Dermis blood vessel endothelial cell (primary cell): ENCODE results near the gene BRMS1L. TPM values are rescaled to one million over a fixed set of nuclear protein-coding genes. Genes with fewer than 3 reads are reported as not detected.

Experiments used
- DNase-seq: peaks from one replicate; pipeline ENCODE4 v3.0.0; 2010
- total RNA-seq: library from RNA; depleted of rRNA; stranded (reverse); fragments of >200 nt; gene quantifications from 2 replicates; pipeline ENCODE4 v1.2.3, GENCODE V29; 2014

Gene BRMS1L
- total RNA-seq, 1 donor from 2014 or later, result 2.9 TPM

- peak; percentile 52 for DNase-seq
Measured at GRCh38 chr14:35867280-35867629, 41.1 kb downstream of the BRMS1L start.

GRCh38 chr14:35875296-35875695 is 49.2 kb downstream of the BRMS1L start:
- DNase-seq, result no peak

DNA sequence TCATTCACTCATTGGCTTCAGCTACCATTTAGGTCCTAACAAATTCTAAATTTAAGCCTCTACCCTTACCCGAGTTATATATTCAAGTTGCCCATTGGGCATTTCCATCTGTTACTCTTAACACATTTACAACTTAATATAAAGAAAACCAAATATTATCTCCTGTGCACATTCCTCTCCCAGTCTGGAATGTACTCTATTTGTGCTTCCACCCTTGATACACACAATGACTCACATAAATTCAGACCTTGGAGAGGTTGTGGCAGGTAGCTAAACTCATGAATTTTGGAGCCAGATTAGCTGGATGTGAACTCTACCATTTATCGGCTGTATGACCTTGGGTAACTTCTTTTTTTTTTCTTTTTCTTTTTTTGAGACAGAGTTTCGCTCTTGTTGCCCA is 51.1 kb downstream of the BRMS1L start:
- no peak for DNase-seq

- peak; percentile 88 for DNase-seq
Measured at GRCh38 chr14:35878272-35879150, 52.4 kb downstream of the BRMS1L start.

GRCh38 chr14:35879151-35879648 is 53.1 kb downstream of the BRMS1L start:
- peak; percentile 5 for DNase-seq

GRCh38 chr14:35879654-35880249 is 53.6 kb downstream of the BRMS1L start:
- peak; percentile 55 for DNase-seq

DNA sequence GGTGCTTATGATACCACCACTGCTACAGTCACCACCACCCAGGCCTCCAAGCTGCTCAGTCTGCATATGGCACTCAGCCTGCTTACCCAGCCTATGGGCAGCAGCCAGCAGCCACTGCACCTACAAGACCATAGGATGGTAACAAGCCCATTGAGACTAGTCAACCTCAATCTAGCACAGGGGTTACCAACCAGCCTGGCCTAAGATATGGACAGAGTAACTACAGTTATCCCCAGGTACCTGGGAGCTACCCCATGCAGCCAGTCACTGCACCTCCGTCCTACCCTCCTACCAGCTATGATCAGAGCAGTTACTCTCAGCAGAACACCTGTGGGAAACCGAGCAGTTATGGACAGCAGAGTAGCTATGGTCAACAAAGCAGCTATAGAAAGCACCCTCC is 55.1 kb downstream of the BRMS1L start:
- DNase-seq, result no peak

DNA sequence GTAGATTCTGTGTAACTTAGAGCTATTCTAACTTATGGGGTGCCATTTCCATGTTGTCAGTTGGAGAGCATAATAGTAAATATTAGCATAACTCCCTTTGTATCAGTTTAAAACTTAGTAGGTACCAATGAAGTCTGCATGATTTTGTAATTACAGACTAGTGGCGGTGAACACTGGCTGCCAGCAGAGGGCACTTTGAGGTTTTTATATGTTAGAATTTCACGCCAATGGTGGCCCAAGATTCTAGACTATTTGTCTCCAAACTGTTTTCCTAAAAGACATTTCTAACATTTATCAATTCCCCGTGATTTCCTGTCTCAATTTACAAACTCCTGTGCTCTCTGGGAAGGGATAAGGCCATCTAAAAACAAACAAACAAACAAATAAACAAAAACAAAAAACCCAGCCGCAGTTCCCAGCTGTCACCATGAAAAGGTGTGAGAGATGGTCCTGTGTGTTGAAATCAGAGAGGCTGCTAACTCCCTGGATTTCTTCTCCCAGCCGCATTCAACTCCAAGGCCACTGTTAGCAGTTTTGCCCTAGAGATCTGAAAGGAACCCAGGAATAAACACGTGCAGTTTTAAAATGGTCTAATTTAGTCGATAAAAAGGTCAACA is 57.6 kb downstream of the BRMS1L start:
- DNase-seq, result peak; percentile 54

DNA sequence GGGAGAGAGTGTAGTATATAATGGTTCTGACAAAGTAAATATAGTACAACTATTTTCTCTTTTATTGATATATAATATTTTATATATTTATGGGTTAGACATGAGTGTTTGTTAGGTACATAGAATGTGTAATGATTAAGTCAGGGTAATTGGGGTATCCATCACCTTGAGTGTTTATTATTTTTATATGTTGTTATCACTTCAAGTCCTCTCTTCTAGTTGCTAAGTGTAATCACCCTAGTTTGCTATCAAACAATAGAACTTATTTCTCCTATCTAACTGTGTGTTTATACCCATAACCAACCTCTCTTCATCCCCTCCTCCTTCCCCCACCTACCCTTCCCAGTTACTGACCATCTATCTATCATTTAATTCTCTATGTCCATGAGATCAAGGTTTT is 64.2 kb downstream of the BRMS1L start:
- no peak for DNase-seq

DNA sequence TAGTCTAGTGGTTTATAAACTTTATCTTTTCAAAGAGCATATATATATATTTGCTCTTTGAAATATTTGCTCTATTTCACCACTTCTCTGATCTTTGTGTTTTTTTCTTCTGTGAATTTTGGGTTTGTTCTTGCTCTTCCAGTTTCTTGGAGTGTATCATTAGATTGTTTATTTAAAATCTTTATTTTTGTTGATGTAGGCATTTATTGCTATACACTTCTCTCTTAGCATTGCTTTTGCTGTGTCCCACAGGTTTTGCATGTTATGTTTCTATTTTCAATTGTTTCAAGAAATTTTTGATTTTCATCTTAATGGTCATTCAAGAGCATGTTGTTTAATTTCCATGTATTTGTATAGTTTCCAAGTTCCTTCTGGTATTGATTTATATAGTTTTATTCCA is 69.1 kb downstream of the BRMS1L start:
- DNase-seq, result no peak

DNA sequence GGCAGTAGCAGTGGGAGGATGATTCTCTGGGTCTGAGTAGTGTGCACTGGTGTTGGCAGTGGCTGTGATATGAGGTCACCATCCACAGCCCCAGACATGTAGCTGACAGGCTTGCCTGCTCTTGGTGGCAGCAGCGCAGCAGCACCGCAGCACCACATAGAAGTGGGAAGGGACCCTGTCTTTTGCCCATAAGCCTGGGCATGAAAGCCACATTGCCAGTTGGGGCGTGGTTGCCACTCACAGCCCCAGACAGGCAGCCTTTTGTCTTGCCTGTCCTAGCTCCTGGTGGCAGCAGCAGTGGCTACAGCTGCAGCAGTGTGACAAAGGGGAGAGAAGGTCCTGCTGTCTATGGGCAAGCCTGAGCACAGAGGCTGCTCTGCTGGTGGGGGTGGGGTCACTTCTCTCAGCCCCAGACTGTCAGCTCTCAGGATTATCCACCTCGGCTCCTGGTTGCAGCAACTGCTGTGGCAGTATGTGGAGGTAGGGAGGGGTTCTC is 71.5 kb downstream of the BRMS1L start:
- no peak for DNase-seq

GRCh38 chr14:35898217-35898775 is 72.2 kb downstream of the BRMS1L start:
- no peak for DNase-seq

DNA sequence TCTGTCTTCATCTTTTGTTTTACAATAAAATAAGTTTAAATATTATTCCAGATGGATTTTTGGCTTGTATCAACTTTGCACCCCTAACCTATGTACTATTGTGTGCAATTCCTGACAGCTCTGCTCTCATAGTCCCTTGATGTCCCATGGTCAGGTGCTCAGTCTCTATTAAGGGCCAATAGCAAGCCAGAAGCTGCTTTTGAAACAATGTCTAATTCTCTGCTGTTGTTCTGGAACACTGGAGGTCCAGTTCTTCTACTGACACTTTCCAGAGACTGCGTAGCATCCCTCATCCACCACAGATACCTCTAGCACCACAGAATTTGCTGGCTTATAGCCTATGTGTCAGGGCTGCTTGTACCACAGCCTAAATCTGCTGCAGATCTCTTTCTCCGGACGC is 74.6 kb downstream of the BRMS1L start:
- no peak for DNase-seq

GRCh38 chr14:35909665-35910064 is 83.5 kb downstream of the BRMS1L start:
- no peak for DNase-seq

- no peak for DNase-seq
Measured at GRCh38 chr14:35910191-35910590, 84.1 kb downstream of the BRMS1L start.

- DNase-seq, result no peak
Measured at GRCh38 chr14:35911097-35911496, 85.0 kb downstream of the BRMS1L start.

DNA sequence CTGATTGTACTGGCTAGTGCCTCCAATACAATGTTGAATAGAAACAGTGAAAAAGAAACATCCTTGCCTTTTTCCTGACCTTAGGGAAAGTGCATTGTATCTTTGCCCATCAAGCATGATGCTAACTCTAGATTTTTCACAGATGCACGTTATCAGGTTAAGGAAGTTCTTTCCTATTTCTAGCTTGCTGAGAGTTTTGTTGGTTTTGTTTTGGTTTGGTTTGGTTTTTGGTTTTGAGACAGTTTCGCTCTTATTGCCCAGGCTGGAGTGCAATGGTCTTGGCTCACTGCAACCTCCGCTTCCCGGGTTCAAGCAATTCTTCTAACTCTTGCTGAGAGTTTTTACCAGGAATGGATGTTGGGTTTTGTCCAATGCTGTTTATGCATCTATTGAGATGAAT is 89.0 kb downstream of the BRMS1L start:
- no peak for DNase-seq

GRCh38 chr14:35915775-35916174 is 89.6 kb downstream of the BRMS1L start:
- no peak for DNase-seq

Other genes with a start within 250 kb of the BRMS1L start
- gene RALGAPA1, start 17.0 kb upstream of the BRMS1L start, total RNA-seq, result 24.6 and 44.1 TPM in 2 replicates